ENCODE measurements around the gene CLEC2D.
"Not testable (repeated sequence)": the region's sequence is repeated elsewhere in the genome, so short reads cannot be mapped to it uniquely, and the experiment has no call there.

The CLEC2D gene

DNA sequence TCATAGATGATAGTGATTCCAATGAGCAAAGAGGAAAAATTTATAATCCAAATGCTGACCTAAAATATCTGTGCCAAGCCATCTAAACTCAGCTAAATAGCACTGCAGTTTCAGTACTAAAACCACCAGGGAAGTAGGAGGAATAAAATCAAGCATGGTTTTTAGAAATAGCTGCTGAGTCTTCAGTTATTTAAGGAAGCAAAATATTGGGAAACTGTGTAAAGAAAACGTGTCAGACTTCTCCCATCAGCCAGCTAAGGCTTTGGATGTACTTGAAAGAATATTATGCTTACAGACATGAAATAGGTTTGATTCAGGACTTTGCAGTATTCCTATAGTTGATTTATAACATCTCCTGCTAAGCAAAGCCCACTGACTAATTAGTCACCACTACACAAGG, 24.7 kb downstream of the CLEC2D start:
- H3K4me2 ChIP-seq (ENCODE audit: low read length): no peak overlapping the region

GRCh38 chr12:9695150-9695549, 25.6 kb downstream of the CLEC2D start:
- not testable (repeated sequence) for H3K4me2 ChIP-seq (ENCODE audit: low read length); H3K79me2 ChIP-seq (ENCODE audit: insufficient read depth, low read length)

More for the DNA sequence above, 24.7 kb downstream of the CLEC2D start:
- peaks cover 64% of the 10 kb centered on the region for H3K36me3 ChIP-seq (ENCODE audit: insufficient read depth, low read length)
- no peaks in the 10 kb centered on the region for H3K79me2 ChIP-seq (ENCODE audit: insufficient read depth, low read length)
- H3K27ac ChIP-seq (ENCODE audit: low read depth, low read length, poor library complexity, severe bottlenecking): no peak overlapping the region
- H4K20me1 ChIP-seq (ENCODE audit: insufficient read depth, low read length): no peaks in the 10 kb centered on the region
- TF ChIP-seq EZH2 (IDR thresholded peaks at IDR 0.05; ENCODE audit: borderline replicate concordance, low read length): no peak
- TF ChIP-seq, protein P1, sequence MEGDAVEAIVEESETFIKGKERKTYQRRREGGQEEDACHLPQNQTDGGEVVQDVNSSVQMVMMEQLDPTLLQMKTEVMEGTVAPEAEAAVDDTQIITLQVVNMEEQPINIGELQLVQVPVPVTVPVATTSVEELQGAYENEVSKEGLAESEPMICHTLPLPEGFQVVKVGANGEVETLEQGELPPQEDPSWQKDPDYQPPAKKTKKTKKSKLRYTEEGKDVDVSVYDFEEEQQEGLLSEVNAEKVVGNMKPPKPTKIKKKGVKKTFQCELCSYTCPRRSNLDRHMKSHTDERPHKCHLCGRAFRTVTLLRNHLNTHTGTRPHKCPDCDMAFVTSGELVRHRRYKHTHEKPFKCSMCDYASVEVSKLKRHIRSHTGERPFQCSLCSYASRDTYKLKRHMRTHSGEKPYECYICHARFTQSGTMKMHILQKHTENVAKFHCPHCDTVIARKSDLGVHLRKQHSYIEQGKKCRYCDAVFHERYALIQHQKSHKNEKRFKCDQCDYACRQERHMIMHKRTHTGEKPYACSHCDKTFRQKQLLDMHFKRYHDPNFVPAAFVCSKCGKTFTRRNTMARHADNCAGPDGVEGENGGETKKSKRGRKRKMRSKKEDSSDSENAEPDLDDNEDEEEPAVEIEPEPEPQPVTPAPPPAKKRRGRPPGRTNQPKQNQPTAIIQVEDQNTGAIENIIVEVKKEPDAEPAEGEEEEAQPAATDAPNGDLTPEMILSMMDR (IDR thresholded peaks at IDR 0.05; ENCODE audit: low read length): no peak
- H3K9me3 ChIP-seq (ENCODE audit: low read length): peaks cover 7% of the 10 kb centered on the region
- H3F3A ChIP-seq (ENCODE audit: insufficient read depth, low read length): no peaks in the 10 kb centered on the region
- H3K4me3 ChIP-seq (ENCODE audit: low read depth, low read length, poor library complexity, severe bottlenecking): no peak overlapping the region
- no peak overlapping the region for H2AFZ ChIP-seq (ENCODE audit: low read length)
- H3K9ac ChIP-seq (ENCODE audit: low read length): no peak overlapping the region
- H3K27me3 ChIP-seq (ENCODE audit: insufficient read depth, low read length): no peaks in the 10 kb centered on the region
- no peaks in the 10 kb centered on the region for H3K9me2 ChIP-seq (ENCODE audit: low read depth, low read length)
- no peaks in the 10 kb centered on the region for H3K4me1 ChIP-seq (ENCODE audit: insufficient read depth, low read length, severe bottlenecking)

GRCh38 chr12:9695661-9696060, 26.1 kb downstream of the CLEC2D start:
- not testable (repeated sequence) for H3F3A ChIP-seq (ENCODE audit: insufficient read depth, low read length); H4K20me1 ChIP-seq (ENCODE audit: insufficient read depth, low read length); H3K27me3 ChIP-seq (ENCODE audit: insufficient read depth, low read length); H3K9me3 ChIP-seq (ENCODE audit: low read length); H3K9me2 ChIP-seq (ENCODE audit: low read depth, low read length); H3K4me2 ChIP-seq (ENCODE audit: low read length); H3K4me3 ChIP-seq (ENCODE audit: low read depth, low read length, poor library complexity, severe bottlenecking); H3K27ac ChIP-seq (ENCODE audit: low read depth, low read length, poor library complexity, severe bottlenecking); H2AFZ ChIP-seq (ENCODE audit: low read length); H3K9ac ChIP-seq (ENCODE audit: low read length); H3K4me1 ChIP-seq (ENCODE audit: insufficient read depth, low read length, severe bottlenecking); H3K79me2 ChIP-seq (ENCODE audit: insufficient read depth, low read length)
- peaks cover 50% of the 10 kb centered on the region for H3K36me3 ChIP-seq (ENCODE audit: insufficient read depth, low read length)

More at GRCh38 chr12:9695150-9695549, 25.6 kb downstream of the CLEC2D start:
- H3K9ac ChIP-seq (ENCODE audit: low read length); H3K4me1 ChIP-seq (ENCODE audit: insufficient read depth, low read length, severe bottlenecking); H2AFZ ChIP-seq (ENCODE audit: low read length); H3K27ac ChIP-seq (ENCODE audit: low read depth, low read length, poor library complexity, severe bottlenecking); H3K9me3 ChIP-seq (ENCODE audit: low read length); H4K20me1 ChIP-seq (ENCODE audit: insufficient read depth, low read length); H3K27me3 ChIP-seq (ENCODE audit: insufficient read depth, low read length); H3F3A ChIP-seq (ENCODE audit: insufficient read depth, low read length); H3K4me3 ChIP-seq (ENCODE audit: low read depth, low read length, poor library complexity, severe bottlenecking); H3K9me2 ChIP-seq (ENCODE audit: low read depth, low read length): not testable (repeated sequence)
- H3K36me3 ChIP-seq (ENCODE audit: insufficient read depth, low read length): peaks cover 55% of the 10 kb centered on the region
- TF ChIP-seq, protein P1 (IDR thresholded peaks at IDR 0.05; ENCODE audit: low read length): peak; percentile 29; the same call in 1 of the 2 replicates

- no peak overlapping the region for H3K4me2 ChIP-seq (ENCODE audit: low read length)
- H2AFZ ChIP-seq (ENCODE audit: low read length): no peak overlapping the region
- peaks cover 33% of the 10 kb centered on the region for H3K36me3 ChIP-seq (ENCODE audit: insufficient read depth, low read length)
- H3K9me2 ChIP-seq (ENCODE audit: low read depth, low read length): no peaks in the 10 kb centered on the region
- H3K27me3 ChIP-seq (ENCODE audit: insufficient read depth, low read length): no peaks in the 10 kb centered on the region
- no peaks in the 10 kb centered on the region for H4K20me1 ChIP-seq (ENCODE audit: insufficient read depth, low read length)
- H3K9me3 ChIP-seq (ENCODE audit: low read length): no peaks in the 10 kb centered on the region
- no peaks in the 10 kb centered on the region for H3F3A ChIP-seq (ENCODE audit: insufficient read depth, low read length)
- H3K4me1 ChIP-seq (ENCODE audit: insufficient read depth, low read length, severe bottlenecking): peaks cover 18% of the 10 kb centered on the region
- TF ChIP-seq EZH2 (IDR thresholded peaks at IDR 0.05; ENCODE audit: borderline replicate concordance, low read length): no peak
- TF ChIP-seq, protein P1 (IDR thresholded peaks at IDR 0.05; ENCODE audit: low read length): no peak
- no peak overlapping the region for H3K4me3 ChIP-seq (ENCODE audit: low read depth, low read length, poor library complexity, severe bottlenecking)
- no peak overlapping the region for H3K9ac ChIP-seq (ENCODE audit: low read length)
- no peaks in the 10 kb centered on the region for H3K79me2 ChIP-seq (ENCODE audit: insufficient read depth, low read length)
- H3K27ac ChIP-seq (ENCODE audit: low read depth, low read length, poor library complexity, severe bottlenecking): no peak overlapping the region
These were observed 28.1 kb downstream of the CLEC2D start for GRCh38 chr12:9697619-9698018.
